Erythroblast (primary cell): ENCODE results near the gene EXOC2.

Source experiments
- GATA1 ChIP-seq: IDR thresholded peaks from 2 replicates; pipeline ENCODE4 v1.6.1; 2011; ENCODE audit warnings: low read depth, mild to moderate bottlenecking, control low read depth, low read length, moderate library complexity
- POLR2A ChIP-seq: IDR thresholded peaks from 2 replicates; pipeline ENCODE4 v1.6.1; 2011; ENCODE audit warnings: mild to moderate bottlenecking, low read length

GRCh38 chr6:654136-654535 lies 38.8 kb downstream of the EXOC2 start:
- TF ChIP-seq POLR2A (no peak), GATA1 (no peak)
